ENCODE measurements around the gene CDCA7L.

- TF ChIP-seq CTCF (IDR thresholded peaks at IDR 0.05): no peak
- TF ChIP-seq POLR2A (IDR thresholded peaks at IDR 0.05): no peak
Observed at GRCh38 chr7:21867816-21868575, 77.7 kb downstream of the CDCA7L start.
